SJSA1 (cell line): ENCODE data around the gene MALL. TPM values are rescaled to one million over a fixed set of nuclear protein-coding genes. Genes with fewer than 3 reads are reported as not detected.
"Not testable (repeated sequence)": the region's sequence is repeated elsewhere in the genome, so short reads cannot be mapped to it uniquely, and the experiment has no call there.

Source experiments
- DNase-seq, 2 experiments: peaks; one replicate each; pipeline ENCODE4 v3.0.0-alpha.2; 2015 to 2020; ENCODE audit warnings: low spot score in 2 of 2, low read depth in 1 of 2
- H3K27ac ChIP-seq: fragments of 250-450 bp; sonication (Bioruptor Pico); 2 replicates; pipeline ENCODE4 v1.5.1; 2020; ENCODE audit warnings: mild to moderate bottlenecking, moderate library complexity
- H3K27me3 ChIP-seq: fragments of 250-450 bp; sonication (Bioruptor Pico); replicated peaks from 2 replicates; pipeline ENCODE4 v1.5.1; 2020; ENCODE audit warnings: mild to moderate bottlenecking, moderate library complexity
- H3K36me3 ChIP-seq: fragments of 250-450 bp; sonication (Bioruptor Pico); 2 replicates; pipeline ENCODE4 v1.5.1; 2020; ENCODE audit warnings: mild to moderate bottlenecking
- H3K4me1 ChIP-seq: fragments of 250-450 bp; sonication (Bioruptor Pico); replicated peaks from 2 replicates; pipeline ENCODE4 v1.6.1; 2021; ENCODE audit warnings: mild to moderate bottlenecking
- H3K4me3 ChIP-seq: fragments of 250-450 bp; sonication (Bioruptor Pico); 2 replicates; pipeline ENCODE4 v1.5.1; 2020; ENCODE audit warnings: mild to moderate bottlenecking
- H3K9me3 ChIP-seq: fragments of 250-450 bp; sonication (Bioruptor Pico); replicated peaks from 2 replicates; pipeline ENCODE4 v1.5.1; 2020; ENCODE audit warnings: mild to moderate bottlenecking
- total RNA-seq: library from RNA; depleted of rRNA; stranded (reverse); fragments of >200 nt; shearing (Covaris generic); gene quantifications from 2 replicates; pipeline ENCODE4 v1.2.3, GENCODE V29; 2014

The MALL gene
- total RNA-seq, 1 experiment from 2014 or later, result not detected

DNA sequence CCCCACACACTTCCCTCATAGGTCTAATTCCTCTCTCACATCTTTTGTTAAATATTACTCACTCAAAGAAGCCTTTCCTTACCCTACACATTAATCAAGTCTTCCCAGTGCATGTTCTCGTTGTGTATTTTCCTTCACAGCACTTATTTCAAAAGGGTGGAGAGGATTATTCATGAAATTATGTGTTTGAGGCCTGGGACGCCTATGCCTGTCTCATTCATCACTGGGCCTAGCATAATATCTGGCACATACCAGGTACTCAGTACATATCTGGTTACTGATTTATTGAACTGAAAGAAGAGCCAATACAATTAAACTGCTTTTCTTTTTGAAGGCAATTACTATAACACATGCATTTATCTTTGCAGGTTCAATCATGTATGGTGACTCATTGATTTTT, 15.1 kb upstream of the MALL start:
- Histone ChIP-seq H3K36me3 (no peaks in the 10 kb centered on the region), H3K9me3 (no peaks in the 10 kb centered on the region)
- DNase-seq, result no peak

DNA sequence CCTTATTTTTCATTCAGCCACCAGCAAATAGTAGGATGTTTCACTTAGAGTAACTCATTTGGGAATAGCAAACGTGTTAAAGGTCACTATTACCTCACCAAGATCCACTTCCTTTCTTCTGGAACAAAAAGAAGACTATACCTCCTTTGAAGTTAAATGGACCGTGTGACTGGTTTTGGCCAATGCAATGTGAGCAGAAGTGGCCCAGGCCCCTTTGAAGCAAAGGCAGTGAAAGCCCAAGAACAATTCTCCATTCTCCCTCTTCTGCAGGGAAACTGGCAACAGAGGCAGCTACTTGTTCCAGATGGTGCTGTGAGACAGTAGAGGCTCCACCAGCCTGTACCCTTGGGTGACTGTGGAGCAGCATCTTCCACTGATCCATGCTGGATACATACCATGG, 11.3 kb upstream of the MALL start:
- DNase-seq, result no peak
- Histone ChIP-seq H3K27ac (no peak overlapping the region), H3K4me3 (no peak overlapping the region), H3K36me3 (no peaks in the 10 kb centered on the region), H3K9me3 (no peaks in the 10 kb centered on the region), H3K4me1 (no peaks in the 10 kb centered on the region), H3K27me3 (no peaks in the 10 kb centered on the region; the same call in 1 of the 2 replicates)

More for the DNA sequence above, 15.1 kb upstream of the MALL start:
- Histone ChIP-seq H3K27ac (no peak overlapping the region), H3K4me1 (no peaks in the 10 kb centered on the region), H3K27me3 (no peaks in the 10 kb centered on the region; the same call in 1 of the 2 replicates), H3K4me3 (no peak overlapping the region)

DNA sequence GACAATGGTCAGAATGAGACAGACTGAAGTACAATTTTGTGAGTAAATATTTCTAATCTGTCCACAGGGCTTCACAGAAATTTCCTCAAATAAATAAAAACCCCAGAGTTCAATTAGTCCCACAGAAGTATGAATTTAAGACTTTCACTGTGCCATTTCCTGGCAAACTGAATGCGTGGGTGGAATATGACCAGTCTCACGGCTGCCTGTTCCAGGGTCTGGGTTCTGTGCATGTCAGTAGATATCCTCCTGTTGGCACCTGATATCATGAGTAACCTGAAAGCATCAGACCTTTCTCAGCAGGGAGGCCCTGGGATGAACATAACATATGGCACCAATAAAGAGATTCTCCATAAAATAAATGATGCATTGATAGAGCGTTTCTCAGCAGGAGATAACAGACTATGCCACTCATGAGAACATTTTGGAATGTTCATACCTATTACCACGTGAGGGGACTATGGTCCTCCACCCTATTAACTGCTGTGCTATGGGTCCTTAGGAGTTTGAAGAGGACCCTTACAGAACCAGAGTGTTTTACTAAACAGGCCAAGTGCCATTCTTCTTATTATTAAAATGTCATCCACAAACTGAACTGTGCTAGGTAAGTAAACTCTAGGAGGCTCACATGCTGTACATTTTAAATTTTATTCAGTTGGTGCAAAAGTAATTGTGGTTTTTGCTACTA, 10.6 kb upstream of the MALL start:
- no peak for DNase-seq
- H3K36me3 ChIP-seq, result no peaks in the 10 kb centered on the region
- no peak overlapping the region for H3K4me3 ChIP-seq
- no peaks in the 10 kb centered on the region for H3K9me3 ChIP-seq
- no peaks in the 10 kb centered on the region for H3K4me1 ChIP-seq
- H3K27ac ChIP-seq, result no peak overlapping the region
- H3K27me3 ChIP-seq, result no peaks in the 10 kb centered on the region; the same call in 1 of the 2 replicates

DNA sequence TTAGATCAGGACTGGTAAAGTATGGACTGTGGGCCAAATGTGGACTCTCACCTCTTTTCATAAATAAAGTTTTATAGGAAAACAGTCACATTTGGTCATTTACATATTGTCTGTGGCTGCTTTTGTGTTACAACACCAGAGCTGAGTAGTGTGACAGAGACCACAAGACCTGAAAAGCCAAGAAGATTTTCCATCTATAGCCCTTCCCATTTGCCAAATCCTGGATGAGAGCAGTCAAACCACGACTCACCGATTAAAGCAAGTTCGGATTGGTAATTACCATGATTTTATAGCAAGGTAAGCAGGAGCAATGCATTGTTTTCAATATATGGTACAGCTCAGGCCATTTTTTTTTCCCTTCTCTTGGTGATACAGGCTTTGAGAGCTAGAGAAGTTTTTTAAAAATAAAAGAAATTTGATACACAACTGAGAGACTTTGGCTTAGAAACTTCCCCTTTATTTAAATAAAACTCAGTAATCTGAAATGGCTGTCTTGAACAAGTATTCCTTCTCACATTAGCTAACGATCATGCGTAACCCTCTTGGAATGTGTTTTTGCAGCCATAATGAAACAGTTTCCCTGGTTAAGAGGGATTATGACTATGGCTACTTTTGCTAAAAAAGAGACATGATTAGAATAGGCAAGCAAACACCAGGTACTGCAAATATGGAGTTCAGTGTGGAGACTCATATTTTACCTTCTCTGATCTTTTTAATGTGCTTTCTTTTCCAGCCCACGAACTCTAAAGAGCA, 9.5 kb upstream of the MALL start:
- DNase-seq, result no peak
- Histone ChIP-seq H3K27ac (no peak overlapping the region), H3K4me1 (no peaks in the 10 kb centered on the region), H3K36me3 (no peaks in the 10 kb centered on the region), H3K4me3 (no peak overlapping the region), H3K27me3 (no peaks in the 10 kb centered on the region), H3K9me3 (no peaks in the 10 kb centered on the region)

DNA sequence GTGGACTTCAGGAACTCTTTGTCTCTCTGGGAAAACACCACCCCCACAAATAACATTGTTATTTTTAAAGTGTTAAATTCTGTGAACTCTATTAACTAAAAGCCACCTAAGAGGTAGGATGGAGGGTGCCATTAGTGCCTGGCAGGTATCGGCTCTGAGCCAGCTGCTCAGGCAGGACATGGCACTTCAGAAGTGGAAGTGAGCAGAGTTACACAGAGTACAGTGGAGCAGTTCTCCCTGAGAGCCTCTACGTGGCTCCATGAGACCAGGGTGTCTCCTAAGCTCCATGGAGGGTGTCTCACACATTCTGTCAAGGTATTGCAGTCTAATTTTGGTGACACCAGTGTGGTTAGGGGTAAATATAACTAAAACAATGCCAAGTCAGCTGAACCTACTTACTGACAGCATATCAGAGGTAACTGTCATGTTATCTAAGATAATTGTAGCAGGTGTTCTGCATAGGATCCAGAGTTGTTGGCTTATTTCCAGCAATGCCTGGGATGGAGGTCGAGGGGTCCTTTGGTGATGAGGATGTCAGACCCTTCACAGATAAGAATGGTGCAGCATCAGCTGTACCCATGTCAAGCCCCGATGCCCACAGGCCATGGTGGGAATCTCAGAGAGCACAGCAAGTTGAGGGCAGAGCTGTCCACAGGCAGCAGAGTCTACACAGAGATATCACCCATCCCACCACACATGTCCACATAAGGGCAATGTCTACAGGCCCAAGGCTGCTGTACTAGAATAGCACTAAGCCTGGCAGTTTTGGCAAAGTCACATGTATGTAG, 8.6 kb upstream of the MALL start:
- H3K27ac ChIP-seq, result no peak overlapping the region

DNA sequence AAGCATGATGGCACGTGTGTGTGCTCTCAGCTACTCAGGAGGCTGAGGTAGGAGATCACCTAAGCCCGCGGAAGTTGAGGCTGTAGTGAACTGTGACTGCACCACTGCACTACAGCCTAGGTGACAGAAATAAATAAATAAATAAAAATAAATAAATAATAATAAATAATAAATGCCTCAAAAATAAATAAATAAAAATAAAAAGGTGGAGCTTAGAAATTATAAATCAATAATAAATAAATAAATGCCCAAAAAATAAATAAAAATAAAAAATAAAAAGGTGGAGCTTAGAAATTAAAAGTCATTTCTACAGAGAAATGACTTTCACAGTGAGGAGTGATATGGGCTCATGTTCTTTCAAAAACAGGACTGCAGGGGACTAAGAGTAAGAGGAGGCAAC, 6.0 kb upstream of the MALL start:
- no peaks in the 10 kb centered on the region for H3K36me3 ChIP-seq
- no peak for DNase-seq
- no peak overlapping the region for H3K27ac ChIP-seq
- no peaks in the 10 kb centered on the region for H3K9me3 ChIP-seq
- H3K4me1 ChIP-seq, result no peaks in the 10 kb centered on the region
- no peaks in the 10 kb centered on the region for H3K27me3 ChIP-seq
- H3K4me3 ChIP-seq, result no peak overlapping the region

More for the DNA sequence above, 8.6 kb upstream of the MALL start:
- Histone ChIP-seq H3K4me3 (no peak overlapping the region), H3K9me3 (no peaks in the 10 kb centered on the region), H3K4me1 (no peaks in the 10 kb centered on the region), H3K36me3 (no peaks in the 10 kb centered on the region), H3K27me3 (no peaks in the 10 kb centered on the region)
- no peak for DNase-seq

DNA sequence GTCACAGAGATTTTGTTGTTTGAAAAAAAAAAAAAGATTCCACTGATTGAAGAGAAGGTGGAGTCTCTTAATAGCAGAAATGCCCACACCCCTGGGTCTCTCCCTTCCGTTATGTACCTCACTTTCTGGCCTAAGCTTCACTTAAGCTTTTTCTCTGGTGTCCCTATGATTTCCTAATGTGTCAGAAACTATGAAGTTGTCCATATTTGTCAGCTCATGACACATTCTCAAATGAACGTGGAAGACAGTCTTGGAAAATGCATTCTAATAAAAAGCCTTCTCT, 5.4 kb upstream of the MALL start:
- H3K9me3 ChIP-seq, result no peaks in the 10 kb centered on the region
- no peak overlapping the region for H3K27ac ChIP-seq
- no peaks in the 10 kb centered on the region for H3K4me1 ChIP-seq
- no peak overlapping the region for H3K4me3 ChIP-seq
- H3K36me3 ChIP-seq, result no peaks in the 10 kb centered on the region
- H3K27me3 ChIP-seq, result no peaks in the 10 kb centered on the region
- DNase-seq, result no peak

DNA sequence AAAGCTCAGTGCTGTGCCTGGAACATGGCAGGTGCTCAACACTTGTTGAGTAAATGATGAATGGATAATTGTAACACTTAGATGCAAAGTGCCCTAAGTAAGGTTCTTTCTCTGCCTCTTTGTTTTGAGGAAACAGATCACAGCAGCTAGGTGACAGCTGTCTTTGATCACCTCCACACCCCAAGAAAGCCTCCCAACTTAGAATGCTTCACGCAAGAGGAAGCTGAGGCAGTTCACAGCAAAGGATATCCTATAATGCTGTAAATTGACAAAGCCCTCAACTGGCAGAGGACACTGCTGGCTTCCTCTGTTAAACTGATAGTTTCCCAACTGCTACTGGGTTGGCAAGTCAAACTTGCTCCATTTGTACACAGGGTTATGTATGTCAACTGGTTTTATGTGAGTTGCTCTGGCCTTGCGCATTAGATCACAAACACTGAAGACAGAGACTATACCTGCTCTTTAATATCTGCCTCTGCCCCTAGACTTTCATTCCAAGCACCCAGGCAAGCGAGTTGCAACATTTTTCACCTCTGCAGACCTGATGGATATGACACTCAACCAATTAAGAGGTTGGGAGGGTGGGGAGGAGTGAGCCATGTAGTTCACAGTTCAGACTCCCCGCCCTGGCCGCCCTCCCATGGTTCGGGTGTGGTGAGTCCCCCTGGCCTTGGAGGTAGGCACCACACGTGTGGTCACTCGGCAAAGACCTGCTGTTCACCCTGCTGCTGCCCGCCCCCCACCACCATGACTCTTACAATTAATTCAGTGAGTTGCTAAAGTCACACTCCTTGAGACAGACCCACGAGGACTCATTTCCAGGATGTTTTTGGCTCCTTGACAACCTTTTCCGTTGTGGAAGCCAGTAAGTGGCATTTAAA, 4.8 kb upstream of the MALL start:
- DNase-seq, result no peak

DNA sequence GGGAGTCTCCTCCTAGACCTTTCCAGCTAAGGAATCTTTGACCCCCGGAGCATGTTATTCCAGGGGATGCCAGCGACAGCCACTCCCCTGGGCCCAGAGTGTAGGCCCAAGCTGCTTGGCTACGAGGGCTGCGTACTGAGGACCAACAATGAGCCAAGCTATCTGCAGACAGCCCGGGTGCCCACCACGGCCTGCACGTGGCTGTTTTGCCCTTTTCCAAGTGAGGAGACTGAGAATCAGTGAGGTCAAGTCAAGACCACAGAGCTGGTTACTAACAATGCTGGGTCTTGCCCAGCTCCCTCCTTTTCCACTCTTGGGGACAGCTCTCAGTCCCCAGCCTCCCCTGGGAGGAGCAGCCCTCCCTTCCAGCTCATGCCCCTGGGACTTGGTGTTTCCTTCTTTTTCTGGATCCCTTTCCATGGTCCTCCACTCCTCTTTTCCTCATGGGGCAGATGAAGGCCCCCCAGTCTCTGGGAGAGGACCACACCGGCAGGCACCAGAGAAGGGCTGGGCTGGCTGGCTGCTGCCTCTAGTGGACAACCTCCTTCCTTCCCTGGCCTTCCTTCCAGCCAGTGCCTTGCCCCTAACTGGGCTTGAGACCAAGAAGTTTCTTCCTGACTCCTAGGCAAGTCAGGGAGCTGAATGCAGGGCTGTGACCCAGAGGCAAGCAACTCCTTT, 550 bp upstream of the MALL start:
- DNase-seq, result no peak
- no peaks in the 10 kb centered on the region for H3K36me3 ChIP-seq
- H3K27ac ChIP-seq, result no peak overlapping the region
- no peak overlapping the region for H3K4me3 ChIP-seq
- no peaks in the 10 kb centered on the region for H3K4me1 ChIP-seq
- H3K9me3 ChIP-seq, result no peaks in the 10 kb centered on the region
- H3K27me3 ChIP-seq, result no peaks in the 10 kb centered on the region

More for the DNA sequence above, 4.8 kb upstream of the MALL start:
- H3K36me3 ChIP-seq, result no peaks in the 10 kb centered on the region
- H3K9me3 ChIP-seq, result no peaks in the 10 kb centered on the region
- H3K4me1 ChIP-seq, result no peaks in the 10 kb centered on the region
- no peak overlapping the region for H3K27ac ChIP-seq
- H3K27me3 ChIP-seq, result no peaks in the 10 kb centered on the region
- H3K4me3 ChIP-seq, result no peak overlapping the region

DNA sequence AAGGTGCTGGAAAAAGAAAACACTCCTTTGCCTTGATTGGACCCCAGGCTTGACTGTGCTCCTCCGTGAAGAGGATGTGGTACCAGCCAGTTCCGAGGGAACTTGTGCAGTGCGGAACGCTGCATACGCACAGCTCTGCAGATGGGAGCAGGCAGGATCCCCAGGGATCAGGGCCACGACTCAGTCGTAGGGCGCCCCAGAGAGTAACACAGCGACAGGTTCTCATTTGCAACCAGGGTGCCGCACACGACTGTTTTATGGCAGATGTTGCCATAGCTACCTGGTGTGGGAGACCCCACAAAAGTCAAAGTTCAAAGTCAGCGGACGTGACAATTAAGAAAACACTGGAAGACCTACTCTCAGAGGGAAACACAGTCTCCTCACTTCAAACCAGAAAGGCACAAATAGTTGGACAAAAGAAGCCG, 779 bp downstream of the MALL start:
- H3K27me3 ChIP-seq, result no peaks in the 10 kb centered on the region
- no peaks in the 10 kb centered on the region for H3K4me1 ChIP-seq
- no peaks in the 10 kb centered on the region for H3K36me3 ChIP-seq
- no peak for DNase-seq
- no peak overlapping the region for H3K4me3 ChIP-seq
- no peaks in the 10 kb centered on the region for H3K9me3 ChIP-seq
- no peak overlapping the region for H3K27ac ChIP-seq

DNA sequence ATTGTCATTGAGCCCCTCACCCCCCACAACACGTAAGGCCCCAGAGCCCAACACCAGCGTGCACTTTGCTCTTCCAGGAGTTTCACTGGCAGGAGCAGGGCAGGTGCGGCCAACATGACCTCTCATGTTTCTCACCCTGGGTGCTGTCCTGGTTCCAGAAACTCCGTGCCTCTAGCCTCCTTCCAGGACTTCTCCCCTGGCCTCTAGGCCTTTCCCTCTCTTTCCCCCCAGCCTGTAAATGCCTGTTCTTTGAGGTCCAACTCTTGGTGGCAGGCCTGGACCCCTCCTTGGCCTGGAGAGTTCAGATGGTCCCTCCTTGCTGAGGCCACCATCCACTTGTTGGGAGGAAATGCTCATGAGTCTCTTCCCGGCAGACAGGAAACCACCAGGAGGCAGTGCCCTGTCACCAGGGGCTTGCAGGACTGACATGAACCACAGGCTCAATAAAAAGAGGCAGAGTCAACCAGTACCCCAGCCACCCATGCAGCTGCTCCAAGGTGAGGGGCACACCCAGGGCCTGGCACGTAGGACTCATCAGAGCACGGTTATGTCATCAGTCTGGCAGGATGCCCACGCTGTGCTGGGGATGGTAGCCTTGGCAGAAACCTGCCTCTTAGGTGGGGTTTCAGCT, 1.5 kb downstream of the MALL start:
- H3K9me3 ChIP-seq, result no peaks in the 10 kb centered on the region
- no peaks in the 10 kb centered on the region for H3K4me1 ChIP-seq
- DNase-seq, result no peak
- no peaks in the 10 kb centered on the region for H3K27me3 ChIP-seq
- no peak overlapping the region for H3K27ac ChIP-seq
- no peak overlapping the region for H3K4me3 ChIP-seq
- H3K36me3 ChIP-seq, result no peaks in the 10 kb centered on the region

DNA sequence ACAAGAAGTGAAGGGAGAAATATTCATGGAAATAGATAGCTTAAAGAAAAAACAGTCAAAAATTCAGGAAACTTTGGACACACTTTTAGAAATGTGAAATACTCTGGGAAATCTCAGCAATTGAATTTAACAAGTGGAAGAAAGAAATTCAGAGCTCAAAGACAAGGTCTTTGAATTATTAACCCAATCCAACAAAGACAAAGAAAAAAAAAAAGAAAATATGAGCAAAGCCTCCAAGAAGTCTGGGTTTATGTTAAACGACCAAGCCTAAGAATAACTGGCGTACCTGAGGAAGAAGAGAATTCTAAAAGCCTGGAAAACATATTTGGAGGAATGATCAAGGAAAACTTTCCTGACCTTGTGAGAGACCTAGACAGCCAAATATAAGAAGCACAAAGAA, 7.3 kb downstream of the MALL start:
- H3K27ac ChIP-seq, H3K36me3 ChIP-seq, H3K27me3 ChIP-seq, DNase-seq, H3K9me3 ChIP-seq, H3K4me3 ChIP-seq: not testable (repeated sequence)
- peaks cover 33% of the 10 kb centered on the region for H3K4me1 ChIP-seq
